Sigmoid colon (tissue), 3 donors: ENCODE results near the gene DGCR2.
"Not testable (repeated sequence)": the region's sequence is repeated elsewhere in the genome, so short reads cannot be mapped to it uniquely, and the experiment has no call there.

ENCODE experiments used
- POLR2A ChIP-seq, 2 donors: fragments of 450-650 bp; IDR thresholded peaks; one replicate each; pipeline ENCODE4 v1.6.1; 2016; ENCODE audit warnings: antibody characterized with exemption in 2 of 2, mild to moderate bottlenecking in 2 of 2, moderate library complexity in 2 of 2
- TF ChIP-seq, protein P1 (sequence below), 4 experiments: fragments of 450-650 bp in 3 of 4; fragments of 200-600 bp in 1 of 4; IDR thresholded peaks; one replicate each; pipeline ENCODE4 v1.5.1; 2016 to 2019; ENCODE audit warnings: antibody characterized with exemption in 4 of 4, mild to moderate bottlenecking in 3 of 4, moderate library complexity in 2 of 4

- TF ChIP-seq, protein P1, sequence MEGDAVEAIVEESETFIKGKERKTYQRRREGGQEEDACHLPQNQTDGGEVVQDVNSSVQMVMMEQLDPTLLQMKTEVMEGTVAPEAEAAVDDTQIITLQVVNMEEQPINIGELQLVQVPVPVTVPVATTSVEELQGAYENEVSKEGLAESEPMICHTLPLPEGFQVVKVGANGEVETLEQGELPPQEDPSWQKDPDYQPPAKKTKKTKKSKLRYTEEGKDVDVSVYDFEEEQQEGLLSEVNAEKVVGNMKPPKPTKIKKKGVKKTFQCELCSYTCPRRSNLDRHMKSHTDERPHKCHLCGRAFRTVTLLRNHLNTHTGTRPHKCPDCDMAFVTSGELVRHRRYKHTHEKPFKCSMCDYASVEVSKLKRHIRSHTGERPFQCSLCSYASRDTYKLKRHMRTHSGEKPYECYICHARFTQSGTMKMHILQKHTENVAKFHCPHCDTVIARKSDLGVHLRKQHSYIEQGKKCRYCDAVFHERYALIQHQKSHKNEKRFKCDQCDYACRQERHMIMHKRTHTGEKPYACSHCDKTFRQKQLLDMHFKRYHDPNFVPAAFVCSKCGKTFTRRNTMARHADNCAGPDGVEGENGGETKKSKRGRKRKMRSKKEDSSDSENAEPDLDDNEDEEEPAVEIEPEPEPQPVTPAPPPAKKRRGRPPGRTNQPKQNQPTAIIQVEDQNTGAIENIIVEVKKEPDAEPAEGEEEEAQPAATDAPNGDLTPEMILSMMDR (IDR thresholded peaks at IDR 0.05): not testable (repeated sequence)
- not testable (repeated sequence) for TF ChIP-seq POLR2A (IDR thresholded peaks at IDR 0.05)
Measured at GRCh38 chr22:19030889-19031252, 91.3 kb downstream of the DGCR2 start.
